ENCODE data around the gene ST8SIA2. TPM values are rescaled to one million over a fixed set of nuclear protein-coding genes. Genes with fewer than 3 reads are reported as not detected.

ST8SIA2 gene, protein sequence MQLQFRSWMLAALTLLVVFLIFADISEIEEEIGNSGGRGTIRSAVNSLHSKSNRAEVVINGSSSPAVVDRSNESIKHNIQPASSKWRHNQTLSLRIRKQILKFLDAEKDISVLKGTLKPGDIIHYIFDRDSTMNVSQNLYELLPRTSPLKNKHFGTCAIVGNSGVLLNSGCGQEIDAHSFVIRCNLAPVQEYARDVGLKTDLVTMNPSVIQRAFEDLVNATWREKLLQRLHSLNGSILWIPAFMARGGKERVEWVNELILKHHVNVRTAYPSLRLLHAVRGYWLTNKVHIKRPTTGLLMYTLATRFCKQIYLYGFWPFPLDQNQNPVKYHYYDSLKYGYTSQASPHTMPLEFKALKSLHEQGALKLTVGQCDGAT
- not detected in 2 replicates for total RNA-seq (2014; rRNA removed; shearing (Covaris generic))

DNA sequence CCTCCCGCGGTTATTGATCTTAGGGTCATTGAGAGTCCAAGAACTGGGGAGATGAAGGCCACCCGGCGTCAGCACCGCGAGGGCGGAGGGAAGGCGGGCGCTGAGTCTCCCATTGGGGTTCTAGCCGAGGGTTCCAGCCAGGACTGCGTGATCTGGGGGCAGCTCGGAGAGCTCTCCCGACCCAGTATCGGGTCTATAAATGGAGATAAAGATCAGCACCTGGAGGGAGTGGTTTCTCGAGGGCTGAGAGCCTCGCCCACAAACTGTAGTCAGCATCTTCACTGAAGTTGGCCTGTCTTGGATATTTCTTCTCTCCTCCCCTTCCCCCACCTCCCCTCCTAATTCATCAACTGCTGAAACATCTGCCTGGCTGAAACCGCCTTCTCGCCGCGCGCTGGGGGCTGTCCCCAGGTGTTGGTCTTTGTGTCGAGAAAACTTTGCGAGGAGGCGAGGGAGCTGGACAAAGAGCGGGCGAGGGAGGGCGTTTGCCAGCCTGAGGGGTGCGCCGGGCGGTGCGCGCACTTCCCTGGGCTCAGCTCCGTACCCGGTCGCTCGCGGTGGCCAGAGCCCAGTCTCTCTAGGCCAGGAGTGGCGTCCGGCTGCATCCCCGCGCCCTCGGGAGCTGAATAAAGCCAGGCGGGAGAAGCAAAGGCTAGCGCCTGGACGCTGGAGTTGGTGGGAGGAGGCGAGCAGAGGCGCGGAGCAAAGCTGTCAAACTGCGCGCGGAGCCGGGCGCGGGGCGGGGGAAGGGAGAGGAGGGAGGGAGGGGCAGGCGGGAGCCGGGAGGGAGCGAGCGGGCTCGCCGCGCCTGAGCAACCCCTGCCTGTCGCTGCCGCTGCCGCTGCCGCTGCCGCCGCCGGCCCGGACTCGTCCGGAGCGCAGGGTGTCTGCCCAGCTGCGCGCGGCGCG is at the start of gene ST8SIA2:
ST8SIA2 (plus strand) TSS at position 811 of the 909 bp plus-strand sequence. CDS start 184 bp downstream, outside the sequence.

Small RNA genes lying within 50 kb of the gene (small RNA-seq; reads per million reads assigned to genes)
- gene RF01233 = not detected

All from A375 (cell line).